ENCODE data around the gene OVOL2. TPM values are rescaled to one million over a fixed set of nuclear protein-coding genes. Genes with fewer than 3 reads are reported as not detected.

OVOL2 gene
- total and polyA plus RNA-seq, 2 of the 8 experiments (the other 6 are each of a cell fraction or from before 2014, with no cell fraction given) = 11.0 to 11.4 TPM

- H3K36me3 ChIP-seq (ENCODE audit: control insufficient read depth in 2 of 4, insufficient read depth in 4 of 4, low read length in 3 of 4) = peaks cover 0 to 4% (median 2%) of the 10 kb centered on the region in 4 experiments; a peak in 3 of 8 replicates
- H4K91ac ChIP-seq (replicated peaks; ENCODE audit: insufficient read length, low read length) = no peak overlapping the region
- H4K8ac ChIP-seq (ENCODE audit: extremely low read depth, insufficient read depth, low read length) = no peak overlapping the region
- no peaks in the 10 kb centered on the region for H3K79me1 ChIP-seq (ENCODE audit: low read depth, low read length)
- no peak overlapping the region for H2BK12ac ChIP-seq (ENCODE audit: low read depth, low read length)
- H2AK5ac ChIP-seq (ENCODE audit: low read depth, low read length) = no peak overlapping the region
- no peak overlapping the region for H2AFZ ChIP-seq (ENCODE audit: low read length)
- POLR2A ChIA-PET (ENCODE audit: partially characterized antibody) = no interaction called here
- no peak overlapping the region for H4K5ac ChIP-seq (ENCODE audit: insufficient read length, low read depth, low read length)
- 88% methylated on average over 5 of the region's 5 CpGs; no CpG with 5 or more reads in 1 of the 2 experiments for WGBS, 2 experiments (ENCODE audit: extremely low coverage in 1 of 2, insufficient coverage in 1 of 2, insufficient read length in 1 of 2, insufficient replicate concordance in 2 of 2, low coverage in 1 of 2, low lambda C conversion rate in 2 of 2, missing lambda C conversion rate in 1 of 2)
- H4K20me1 ChIP-seq (replicated peaks in 1 of 2; ENCODE audit: control insufficient read depth in 1 of 2, insufficient read depth in 2 of 2, low read length in 2 of 2) = no peaks in the 10 kb centered on the region
- no peaks in the 10 kb centered on the region for H3K79me2 ChIP-seq (ENCODE audit: control insufficient read depth in 1 of 2, insufficient read depth in 2 of 2, low read length in 2 of 2)
- TF ChIP-seq ZNF274 (IDR thresholded peaks at IDR 0.05; ENCODE audit: borderline replicate concordance, extremely low read depth, low read length) (no peak), MAFK (IDR thresholded peaks at IDR 0.05; ENCODE audit: low read depth, low read length) (peak; percentile 92), GABPA (IDR thresholded peaks at IDR 0.05; ENCODE audit: borderline replicate concordance, insufficient read depth, low read length) (no peak), BRCA1 (IDR thresholded peaks at IDR 0.05; ENCODE audit: low read depth, low read length) (no peak)
- H3K9ac ChIP-seq (replicated peaks in 1 of 4; ENCODE audit: extremely low read depth in 1 of 4, low read depth in 3 of 4, low read length in 3 of 4) = no peak overlapping the region
- H3K4me1 ChIP-seq (replicated peaks in 1 of 4; ENCODE audit: control insufficient read depth in 3 of 4, insufficient read depth in 4 of 4, low read length in 3 of 4) = no peaks in the 10 kb centered on the region; a peak in 1 of 7 replicates
- no peak overlapping the region for H3K18ac ChIP-seq (ENCODE audit: extremely low read depth, low read length)
- FAIRE-seq (no peak), DNase-seq (ENCODE audit: low read depth in 1 of 2, low spot score in 2 of 2) (no peak)
- H3K23ac ChIP-seq (ENCODE audit: insufficient read length) = no peak overlapping the region
- no peak overlapping the region for H3K56ac ChIP-seq (replicated peaks; ENCODE audit: insufficient read length, low read depth, low read length)
- no peak overlapping the region for H3K4me2 ChIP-seq (ENCODE audit: insufficient read depth in 1 of 2, low read depth in 2 of 2, low read length in 2 of 2)
- H3K23me2 ChIP-seq (ENCODE audit: low read depth, low read length) = no peaks in the 10 kb centered on the region; the same call in 1 of the 2 replicates
- CTCF ChIA-PET (ENCODE audit: partially characterized antibody) = interaction anchor here (0.7 to 1.5 kb wide), 3 partner anchors 19 to 236 kb away, joined by 3 to 4 read pairs (median 4); no protein-coding TSS in a partner anchor
- H3K9me3 ChIP-seq (ENCODE audit: insufficient read depth in 2 of 2, low read depth in 1 of 2, low read length in 1 of 2) = no peaks in the 10 kb centered on the region
- H3K4me3 ChIP-seq (ENCODE audit: extremely low read depth in 1 of 4, insufficient read depth in 2 of 4, low read depth in 3 of 4, low read length in 4 of 4) = no peak overlapping the region
- no peak overlapping the region for H2BK120ac ChIP-seq (replicated peaks; ENCODE audit: low read depth, low read length)
- H2BK5ac ChIP-seq (ENCODE audit: low read depth, low read length) = no peak overlapping the region
- H2BK20ac ChIP-seq (ENCODE audit: low read length) = no peak overlapping the region
- H3K27me3 ChIP-seq (replicated peaks in 1 of 4; ENCODE audit: control insufficient read depth in 3 of 4, extremely low read depth in 1 of 4, insufficient read depth in 3 of 4, low read length in 3 of 4) = no peaks in the 10 kb centered on the region
- no peak overlapping the region for H3K4ac ChIP-seq (replicated peaks; ENCODE audit: insufficient read length, low read depth, low read length)
- no peak overlapping the region for H2BK15ac ChIP-seq (ENCODE audit: low read length)
- no peak overlapping the region for H3K27ac ChIP-seq (ENCODE audit: low read depth, low read length)
- H3K14ac ChIP-seq (ENCODE audit: insufficient read length) = no peak overlapping the region
Measured at GRCh38 chr20:18039063-18039462, 18.7 kb downstream of the OVOL2 start.
